Inflammatory macrophage (primary cell): ENCODE results near the gene DGKB.

Experiments
- DNase-seq, 2 donors: peaks; one replicate each; pipeline ENCODE4 v3.0.0-alpha.2; 2020 to 2022
- total RNA-seq, 18 experiments: gene quantifications; one replicate each; lab custom pipeline; 2026; ENCODE audit warnings: mixed read lengths in 6 of 18, inconsistent platforms in 2 of 18; lab: John Stamatoyannopoulos, UW

DGKB gene
- 0 to 0.26 (median 0.05) reads per million in 18 experiments for total RNA-seq

DNA sequence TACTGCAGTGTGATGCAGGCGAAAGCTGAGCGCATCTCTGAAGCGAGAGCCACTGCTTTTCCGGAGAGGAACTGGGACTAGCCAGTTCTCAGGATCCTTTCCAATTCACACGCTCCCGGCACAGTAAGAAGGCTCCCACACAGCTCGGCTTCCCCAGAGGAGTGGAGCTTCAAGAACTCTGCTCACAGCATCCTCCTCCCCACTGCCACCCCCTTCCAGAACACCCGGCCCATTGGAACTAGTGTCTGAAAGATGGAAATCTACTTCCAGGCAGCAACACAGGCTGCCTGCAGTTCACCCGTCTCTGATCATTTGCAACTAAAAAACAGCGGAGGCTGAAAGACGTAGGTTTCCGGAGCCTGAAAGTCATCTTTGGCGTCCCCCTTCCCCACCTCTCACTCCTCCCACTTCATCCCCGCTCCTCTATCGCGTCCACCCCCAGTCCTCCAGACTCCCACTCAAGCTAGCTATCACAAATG, at the start of gene DGKB:
DGKB (minus strand) TSS at position 163 of the 479 bp plus-strand sequence.
- DNase-seq: no peak

- DNase-seq: no peak
Measured at GRCh38 chr7:14950013-14950412, 47.5 kb upstream of the DGKB start.

DNA sequence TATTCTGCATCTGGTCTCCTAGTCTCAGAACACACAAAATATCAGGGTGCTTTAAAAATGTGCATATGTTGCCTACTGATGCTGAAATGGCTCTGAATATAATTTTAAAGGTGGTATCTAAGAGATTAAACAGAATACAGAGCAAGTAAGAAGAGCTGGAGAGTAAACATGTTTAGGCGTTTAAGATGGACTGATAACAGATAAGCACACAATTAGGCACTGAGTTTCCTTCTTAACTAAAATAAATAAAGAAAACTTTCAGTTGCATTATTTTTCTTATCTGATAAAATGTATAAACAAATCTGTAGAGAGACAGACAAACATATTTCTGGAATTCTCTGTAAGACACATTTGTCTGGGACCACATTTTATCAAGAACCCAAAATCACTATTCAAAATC, 35.6 kb upstream of the DGKB start:
- no peak for DNase-seq

- DNase-seq: peak; percentile 4 to 32
Measured at GRCh38 chr7:14937581-14937980, 35.0 kb upstream of the DGKB start.

- no peak for DNase-seq
Measured at GRCh38 chr7:14936554-14936953, 34.0 kb upstream of the DGKB start.

DNA sequence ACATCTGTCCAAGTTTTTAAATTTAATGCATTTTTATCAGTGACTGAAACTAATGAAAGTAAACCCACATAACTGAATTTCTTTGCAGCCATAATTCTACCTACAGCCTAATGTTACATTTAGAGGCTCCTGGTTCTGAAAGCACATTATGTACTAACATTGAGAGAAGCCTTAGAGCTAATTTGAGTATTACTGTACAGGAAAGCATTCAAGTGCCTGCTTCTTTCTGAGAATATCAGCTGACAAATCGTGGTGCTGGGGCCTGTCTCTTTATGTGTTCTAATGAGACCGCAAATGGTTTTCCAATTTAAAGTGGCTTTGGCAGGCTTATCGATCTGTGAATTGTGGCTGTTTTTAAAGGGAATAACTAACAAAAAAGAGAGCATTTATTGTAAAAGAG, 32.3 kb upstream of the DGKB start:
- DNase-seq: no peak

- DNase-seq: no peak
Measured at GRCh38 chr7:14931511-14932215, 29.1 kb upstream of the DGKB start.

DNA sequence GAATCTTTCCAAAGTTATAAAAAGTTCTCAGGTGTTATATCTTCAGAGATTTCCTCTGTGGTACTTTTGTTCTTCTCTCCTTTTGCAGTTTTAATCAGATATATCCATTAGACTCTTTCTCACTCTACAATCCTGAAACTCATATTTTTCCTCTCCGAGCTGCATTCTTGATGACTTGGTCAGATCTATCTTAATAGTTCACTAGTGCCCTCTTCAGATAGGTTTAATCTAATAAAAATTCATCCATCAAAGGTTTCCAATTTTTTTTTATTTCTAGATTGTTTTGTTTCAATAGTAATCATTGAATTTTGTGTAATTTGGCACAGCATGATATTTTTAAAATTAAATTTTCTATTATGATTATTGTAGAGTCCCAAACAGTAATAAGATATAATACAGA, 21.8 kb upstream of the DGKB start:
- no peak for DNase-seq

- no peak for DNase-seq
Measured at GRCh38 chr7:14911077-14911476, 8.5 kb upstream of the DGKB start.

DNA sequence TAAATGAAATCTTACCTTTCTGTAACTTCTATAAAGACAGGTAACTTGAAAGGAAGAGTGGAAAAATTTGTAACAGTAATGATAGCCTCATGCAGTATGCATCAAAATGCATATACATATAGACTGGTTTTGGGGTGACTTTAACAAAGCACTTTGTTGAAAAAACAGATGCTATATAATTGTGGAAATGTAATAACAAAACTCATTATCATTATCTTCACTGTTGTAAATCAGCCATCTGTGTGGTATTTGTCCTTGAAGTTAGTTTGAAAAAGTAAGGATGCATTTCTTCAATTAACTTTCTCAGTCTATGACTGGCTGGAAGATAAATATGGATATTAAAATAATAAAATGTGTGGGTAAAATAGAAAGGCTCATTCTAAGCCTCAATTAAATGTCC, 6.1 kb upstream of the DGKB start:
- DNase-seq: no peak

- no peak for DNase-seq
Measured at GRCh38 chr7:14905764-14906163, 3.2 kb upstream of the DGKB start.

DNA sequence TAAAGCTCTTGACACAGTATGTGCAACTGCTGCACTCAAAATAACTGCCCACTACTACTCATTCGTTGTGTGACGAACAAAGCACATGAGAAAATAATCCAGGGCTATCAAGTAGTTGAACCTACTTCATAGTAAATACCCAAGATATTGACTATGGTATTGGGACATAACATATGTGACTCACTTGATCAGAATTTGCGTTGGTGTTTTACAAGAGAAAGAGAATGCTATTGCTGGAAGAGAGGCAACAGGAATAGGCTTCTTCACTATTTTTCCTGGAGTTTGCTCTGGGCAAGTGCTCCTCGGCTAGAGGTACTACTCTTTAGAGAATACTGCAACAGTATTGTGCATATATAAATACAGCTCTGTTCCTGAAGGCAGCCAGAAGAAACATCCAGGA, 2.5 kb downstream of the DGKB start:
- DNase-seq: no peak

GRCh38 chr7:14899030-14899429, 3.5 kb downstream of the DGKB start:
- DNase-seq: no peak

DNA sequence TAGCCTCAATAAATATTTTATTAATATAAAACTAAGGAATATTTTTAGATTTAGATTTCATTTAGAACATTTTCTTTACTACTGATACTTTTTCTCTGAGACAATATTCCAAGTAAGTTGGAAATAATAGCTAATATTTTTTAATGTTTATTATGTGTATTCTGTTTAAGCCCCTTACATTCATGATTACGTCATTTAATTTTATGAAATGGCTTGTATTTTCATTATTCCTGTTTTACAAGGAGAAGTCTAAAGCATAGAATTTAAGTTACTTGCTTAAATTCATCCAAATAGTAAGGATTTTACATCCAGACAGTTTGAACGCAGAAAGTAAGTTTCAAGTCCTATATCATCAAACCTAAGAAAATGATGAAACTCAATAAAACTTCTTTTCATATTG, 6.1 kb downstream of the DGKB start:
- DNase-seq: no peak

DNA sequence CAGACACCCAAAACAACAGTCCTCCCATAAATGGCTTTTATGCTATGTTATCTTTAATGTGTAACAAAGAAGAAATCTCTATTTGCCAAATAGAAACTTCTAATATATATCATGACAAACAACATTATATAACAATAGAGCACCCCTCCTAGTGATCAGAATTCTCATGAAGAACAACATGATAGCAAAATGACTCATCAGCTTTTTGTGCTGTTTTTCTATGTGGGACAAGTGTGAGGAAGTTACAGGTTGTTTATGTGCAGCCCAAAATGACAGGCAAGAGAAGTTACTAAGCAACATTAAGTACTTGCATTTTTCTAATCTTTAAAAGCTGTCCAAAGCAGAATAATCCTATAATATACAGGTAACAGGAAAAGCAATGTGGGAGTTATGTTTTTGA, 7.7 kb downstream of the DGKB start:
- no peak for DNase-seq

DNA sequence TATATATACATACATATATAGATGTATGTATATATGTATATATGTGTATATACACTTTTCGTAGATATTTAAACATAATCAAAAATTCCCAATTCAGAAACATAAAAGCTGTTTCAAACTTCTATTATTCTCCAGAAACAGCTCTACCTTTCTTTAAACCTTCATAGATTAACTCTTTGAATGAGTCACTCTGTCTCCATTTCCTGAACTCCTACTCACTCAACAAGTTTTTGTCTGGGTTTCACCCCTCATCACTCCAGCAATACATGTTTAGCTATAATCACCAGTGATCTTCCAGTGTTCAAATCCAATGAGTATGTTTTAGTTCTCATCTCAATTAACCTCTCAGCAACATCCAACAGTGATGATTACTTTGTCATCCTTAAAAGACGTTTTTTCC, 9.6 kb downstream of the DGKB start:
- DNase-seq: no peak

- no peak for DNase-seq
Measured at GRCh38 chr7:14891289-14891688, 11.3 kb downstream of the DGKB start.

- no peak for DNase-seq
Measured at GRCh38 chr7:14888962-14889361, 13.6 kb downstream of the DGKB start.

- DNase-seq: no peak
Measured at GRCh38 chr7:14886533-14886932, 16.0 kb downstream of the DGKB start.

GRCh38 chr7:14875941-14876587, 26.5 kb downstream of the DGKB start:
- no peak for DNase-seq

DNA sequence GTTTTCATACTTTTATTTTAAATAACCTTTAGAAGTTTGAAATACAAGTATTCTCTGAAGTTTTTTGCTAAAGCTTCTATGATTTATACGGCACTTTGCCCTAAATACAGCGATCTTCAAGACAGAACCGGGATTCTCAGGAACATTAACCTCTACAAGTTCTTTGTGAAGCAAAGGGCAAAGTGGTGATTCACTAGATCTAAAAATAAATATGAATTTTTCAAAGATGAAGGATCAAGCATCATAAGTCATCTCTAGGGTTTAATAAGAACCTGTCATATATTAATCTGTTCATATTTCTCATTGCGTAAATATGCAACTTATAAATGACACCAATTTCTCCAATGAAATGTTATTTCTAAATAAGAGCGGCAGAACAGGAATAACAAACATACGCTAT, 30.7 kb downstream of the DGKB start:
- no peak for DNase-seq

DNA sequence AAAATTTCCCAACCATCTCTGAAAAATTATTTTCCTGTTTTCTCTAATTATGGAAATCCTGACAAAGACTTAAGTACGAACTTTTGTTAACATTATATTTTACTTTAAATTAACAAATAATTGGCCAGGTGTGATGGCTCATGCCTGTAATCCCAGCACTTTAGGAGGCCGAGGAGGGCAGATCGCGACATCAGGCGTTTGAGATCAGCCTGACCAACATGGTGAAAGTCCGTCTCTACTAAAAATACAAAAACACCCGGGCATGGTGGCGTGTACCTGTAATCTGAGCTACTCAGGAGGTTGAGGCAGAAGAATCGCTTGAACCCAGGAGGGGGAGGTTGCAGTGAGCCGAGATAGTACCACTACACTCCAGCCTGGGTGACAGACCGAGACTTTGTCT, 32.2 kb downstream of the DGKB start:
- no peak for DNase-seq

DNA sequence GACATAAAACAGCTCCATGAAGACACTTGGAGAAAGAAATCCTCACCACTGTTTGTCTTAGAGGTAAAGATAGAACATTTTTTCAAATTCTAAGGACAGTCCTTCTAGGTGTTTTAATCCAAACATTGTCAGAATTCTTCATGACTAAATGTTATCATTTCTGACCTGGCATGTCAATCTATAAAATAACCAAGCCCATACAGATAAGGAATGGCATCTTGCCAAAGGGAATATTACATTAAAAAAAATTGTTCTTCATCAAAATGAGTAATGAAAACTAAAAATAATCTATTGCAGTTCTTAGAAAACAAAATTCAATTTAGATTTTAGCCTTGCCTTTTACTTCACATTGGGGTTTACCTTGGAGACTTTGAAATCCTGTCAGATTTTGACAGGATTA, 33.6 kb downstream of the DGKB start:
- no peak for DNase-seq

- DNase-seq: no peak
Measured at GRCh38 chr7:14861456-14861855, 41.1 kb downstream of the DGKB start.

- DNase-seq: no peak
Measured at GRCh38 chr7:14859267-14859666, 43.3 kb downstream of the DGKB start.
